ENCODE results near the gene ARSA.
A peak's percentile ranks its signal among the peaks of the same experiment; 100 is the strongest.

Gene ARSA

GRCh38 chr22:50674130-50674500, 46.2 kb upstream of the ARSA start:
- H3K4me3 ChIP-seq (ENCODE audit: low read depth, low read length) = no peak overlapping the region
- in situ Hi-C loops (cut with HindIII; ENCODE audit: low sequenced_read_pairs) = no loop called here
- DNase-seq (ENCODE audit: low read depth) = no peak
- no peak for TF ChIP-seq CTCF (IDR thresholded peaks at IDR 0.05; ENCODE audit: low read depth, low read length, missing control alignments)

GRCh38 chr22:50673231-50674129, 45.5 kb upstream of the ARSA start:
- DNase-seq (ENCODE audit: low read depth) = no peak
- no peak for TF ChIP-seq CTCF (IDR thresholded peaks at IDR 0.05; ENCODE audit: low read depth, low read length, missing control alignments)
- peak overlapping the region; percentile 16 for H3K4me3 ChIP-seq (ENCODE audit: low read depth, low read length)
- in situ Hi-C loops (cut with HindIII; ENCODE audit: low sequenced_read_pairs) = no loop called here

- no peak for TF ChIP-seq CTCF (IDR thresholded peaks at IDR 0.05; ENCODE audit: low read depth, low read length, missing control alignments)
- DNase-seq (ENCODE audit: low read depth) = no peak
- peak within 1 kb of the TSS; percentile 16 for H3K4me3 ChIP-seq (ENCODE audit: low read depth, low read length)
- in situ Hi-C loops (cut with HindIII; ENCODE audit: low sequenced_read_pairs) = no loop called here
Measured at GRCh38 chr22:50672471-50673230, 44.7 kb upstream of the ARSA start, which contains the start of gene SHANK3. TSS of gene SHANK3 (plus strand) at chr22:50672823.

GRCh38 chr22:50672041-50672440, 44.1 kb upstream of the ARSA start:
- in situ Hi-C loops (cut with HindIII; ENCODE audit: low sequenced_read_pairs) = no loop called here
- no peak for TF ChIP-seq CTCF (IDR thresholded peaks at IDR 0.05; ENCODE audit: low read depth, low read length, missing control alignments)
- no peak overlapping the region for H3K4me3 ChIP-seq (ENCODE audit: low read depth, low read length)
- DNase-seq (ENCODE audit: low read depth) = no peak

- no peak overlapping the region for H3K4me3 ChIP-seq (ENCODE audit: low read depth, low read length)
- TF ChIP-seq CTCF (IDR thresholded peaks at IDR 0.05; ENCODE audit: low read depth, low read length, missing control alignments) = no peak
- DNase-seq (ENCODE audit: low read depth) = no peak
- in situ Hi-C loops (cut with HindIII; ENCODE audit: low sequenced_read_pairs) = no loop called here
Measured at GRCh38 chr22:50671641-50672040, 43.7 kb upstream of the ARSA start.

- no peak overlapping the region for H3K4me3 ChIP-seq (ENCODE audit: low read depth, low read length)
- DNase-seq (ENCODE audit: low read depth) = no peak
- no peak for TF ChIP-seq CTCF (IDR thresholded peaks at IDR 0.05; ENCODE audit: low read depth, low read length, missing control alignments)
- in situ Hi-C loops (cut with HindIII; ENCODE audit: low sequenced_read_pairs) = no loop called here
Measured at GRCh38 chr22:50670914-50671538, 43.1 kb upstream of the ARSA start.

Data from astrocyte of the cerebellum (primary cell).